ENCODE results near the gene MPV17L2.
"Not testable (repeated sequence)": the region's sequence is repeated elsewhere in the genome, so short reads cannot be mapped to it uniquely, and the experiment has no call there.

The MPV17L2 gene

DNA sequence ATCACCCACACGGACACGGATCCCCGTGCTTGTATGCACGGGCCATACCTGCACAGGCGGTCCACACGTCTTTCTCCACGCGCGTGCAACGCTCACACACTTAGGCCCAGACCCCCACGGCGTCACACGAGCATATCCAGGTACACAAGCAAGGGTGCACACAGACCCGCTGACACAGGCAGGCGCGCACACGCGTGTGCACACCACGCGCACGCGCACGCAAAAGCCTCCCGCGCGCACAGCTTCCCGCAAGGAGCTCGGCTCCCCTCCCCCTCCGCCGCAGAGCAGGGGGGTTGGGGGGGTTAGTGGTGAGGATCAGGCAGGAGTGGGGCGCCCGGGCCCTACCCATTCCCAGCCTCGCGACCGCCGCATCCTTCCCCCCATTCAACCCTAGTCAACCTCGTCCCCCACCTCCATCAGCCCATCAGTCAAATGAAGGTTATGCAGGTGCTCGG, 10.4 kb downstream of the MPV17L2 start:
- no peak for TF ChIP-seq CTCF (IDR thresholded peaks at IDR 0.05; ENCODE audit: borderline replicate concordance, control extremely low read depth, extremely low read depth, insufficient read depth, missing control alignments)
- DNase-seq (ENCODE audit: low spot score), result no peak
- in situ Hi-C loops (cut with MboI; ENCODE audit: low sequenced_read_pairs, unreplicated experiment), result no loop called here

GRCh38 chr19:18203863-18204393, 10.9 kb downstream of the MPV17L2 start, which contains the start of gene RAB3A:
TSS of gene RAB3A (minus strand) at chr19:18204042. CDS start at chr19:18202740, 1,302 bp downstream.
- in situ Hi-C loops (cut with MboI; ENCODE audit: low sequenced_read_pairs, unreplicated experiment), result no loop called here
- no peak for TF ChIP-seq CTCF (IDR thresholded peaks at IDR 0.05; ENCODE audit: borderline replicate concordance, control extremely low read depth, extremely low read depth, insufficient read depth, missing control alignments)
- DNase-seq (ENCODE audit: low spot score), result peak; percentile 99

- TF ChIP-seq CTCF (IDR thresholded peaks at IDR 0.05; ENCODE audit: borderline replicate concordance, control extremely low read depth, extremely low read depth, insufficient read depth, missing control alignments), result no peak
- in situ Hi-C loops (cut with MboI; ENCODE audit: low sequenced_read_pairs, unreplicated experiment), result no loop called here
- no peak for DNase-seq (ENCODE audit: low spot score)
Observed at GRCh38 chr19:18204394-18205199, 11.6 kb downstream of the MPV17L2 start.

DNA sequence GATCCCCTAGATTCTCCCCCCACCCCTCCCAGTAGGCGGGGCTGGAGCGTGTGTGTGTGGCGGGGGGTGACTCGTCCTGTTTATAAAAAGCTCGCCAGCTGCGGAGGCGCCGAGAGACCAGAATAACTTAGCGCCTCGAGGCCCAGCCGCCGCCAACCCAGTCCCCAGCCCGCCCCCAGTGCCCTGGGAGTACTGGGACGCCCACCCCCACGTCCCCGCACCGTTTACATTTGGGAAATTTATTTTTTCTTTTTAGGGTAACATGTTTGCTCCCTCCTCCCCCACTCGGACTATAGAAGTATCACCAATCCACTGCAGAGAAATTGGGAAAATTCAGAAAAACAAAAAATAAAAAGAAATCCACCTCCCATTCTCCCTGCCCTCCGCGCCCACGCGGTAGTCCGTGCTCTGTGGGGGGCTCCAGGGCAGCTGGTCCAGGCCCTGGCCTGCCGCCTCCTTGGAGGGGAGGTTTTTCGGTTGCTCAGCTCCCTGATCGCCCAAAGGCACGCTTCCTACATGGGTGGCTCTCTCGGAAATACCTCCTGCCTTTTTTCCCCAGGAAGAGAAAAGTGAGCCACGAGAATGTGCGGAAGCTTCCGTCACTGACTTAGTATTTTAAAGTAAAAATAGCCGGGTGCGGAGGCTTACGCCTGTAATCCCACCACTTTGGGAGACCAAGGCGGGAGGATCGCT, 12.3 kb downstream of the MPV17L2 start:
- DNase-seq (ENCODE audit: low spot score), result peak; percentile 82
- no peak for TF ChIP-seq CTCF (IDR thresholded peaks at IDR 0.05; ENCODE audit: borderline replicate concordance, control extremely low read depth, extremely low read depth, insufficient read depth, missing control alignments)
- in situ Hi-C loops (cut with MboI; ENCODE audit: low sequenced_read_pairs, unreplicated experiment), result no loop called here

DNA sequence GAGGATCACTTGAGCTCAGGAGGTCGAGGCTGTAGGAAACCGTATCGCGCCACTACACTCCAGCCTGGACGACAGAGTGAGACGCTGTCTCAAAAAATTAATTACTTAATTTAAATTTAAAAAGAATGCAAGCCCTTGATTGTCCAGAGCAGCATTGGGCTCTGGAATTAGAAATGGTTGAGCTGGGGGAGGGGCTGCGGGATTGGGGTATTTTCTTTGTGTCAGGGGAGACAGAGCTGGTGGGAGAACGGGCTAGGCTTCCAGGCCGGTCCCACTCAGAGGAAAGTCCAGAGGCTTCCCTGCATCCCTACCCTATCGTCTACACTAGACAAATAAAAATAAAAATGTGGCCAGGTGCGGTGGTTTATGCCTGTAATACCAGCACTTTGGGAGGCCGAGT, 13.0 kb downstream of the MPV17L2 start:
- TF ChIP-seq CTCF (IDR thresholded peaks at IDR 0.05; ENCODE audit: borderline replicate concordance, control extremely low read depth, extremely low read depth, insufficient read depth, missing control alignments), result no peak
- in situ Hi-C loops (cut with MboI; ENCODE audit: low sequenced_read_pairs, unreplicated experiment), result no loop called here
- no peak for DNase-seq (ENCODE audit: low spot score)

DNA sequence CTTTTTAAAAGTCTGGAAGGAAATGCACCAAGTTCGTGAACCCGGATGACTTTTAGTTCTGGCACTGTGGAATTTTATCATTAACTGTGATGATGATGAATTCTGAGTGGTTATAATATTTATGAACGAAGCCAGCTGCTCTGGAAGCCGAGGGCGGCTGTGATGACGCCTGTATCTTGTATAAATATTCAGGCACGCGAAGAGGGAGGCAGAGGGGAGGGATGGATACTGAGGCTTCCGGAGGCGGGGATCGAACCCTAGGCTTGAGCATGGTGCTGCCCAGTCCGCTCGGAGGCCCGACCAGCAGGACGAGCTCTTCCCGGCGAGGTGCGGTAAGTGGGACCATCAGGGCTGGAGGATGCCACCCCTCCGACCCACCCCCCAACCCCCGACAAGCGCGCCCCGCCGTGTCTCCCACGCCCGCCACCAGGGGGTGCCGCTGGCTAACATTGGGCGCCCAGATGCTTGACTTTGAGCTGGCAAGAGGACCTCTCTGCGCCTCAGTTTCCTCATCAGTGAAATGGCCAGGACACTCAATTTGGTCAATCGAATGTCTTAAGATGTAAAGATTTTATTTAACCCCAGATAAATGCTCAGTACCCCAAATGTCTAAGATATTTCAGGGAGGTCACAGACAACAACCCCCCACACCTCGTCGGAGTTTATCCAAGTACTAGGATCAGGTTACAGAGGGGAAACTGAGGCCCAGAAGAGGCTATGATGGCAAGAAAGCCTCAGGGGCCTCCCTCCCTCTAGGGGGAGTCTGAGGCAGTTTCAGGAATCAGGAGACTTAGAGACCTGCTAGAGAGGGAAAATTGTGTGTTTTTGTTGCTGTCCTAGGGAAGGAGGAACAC, 15.3 kb downstream of the MPV17L2 start:
- in situ Hi-C loops (cut with MboI; ENCODE audit: low sequenced_read_pairs, unreplicated experiment), result no loop called here
- peak; percentile 52 for TF ChIP-seq CTCF (IDR thresholded peaks at IDR 0.05; ENCODE audit: borderline replicate concordance, control extremely low read depth, extremely low read depth, insufficient read depth, missing control alignments)
- DNase-seq (ENCODE audit: low spot score), result peak; percentile 74

DNA sequence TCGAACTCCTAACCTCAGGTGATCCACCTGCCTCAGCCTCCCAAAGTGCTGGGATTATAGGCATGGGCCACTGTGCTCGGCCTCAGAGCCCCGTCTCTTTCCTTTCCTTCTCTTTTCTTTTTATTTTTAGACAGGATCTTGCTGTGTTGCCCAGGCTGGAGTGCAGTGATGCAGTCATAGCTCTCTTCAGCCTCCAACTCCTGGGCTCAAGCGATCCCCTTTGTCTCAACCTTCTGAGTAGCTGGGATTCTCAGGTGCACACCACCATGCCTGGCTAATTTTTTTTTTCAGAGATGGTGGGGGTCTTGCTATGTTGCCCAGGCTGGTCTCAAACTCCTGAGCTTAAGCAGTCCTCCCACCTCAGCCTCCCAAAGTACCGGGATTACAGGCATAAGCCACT, 16.9 kb downstream of the MPV17L2 start:
- in situ Hi-C loops (cut with MboI; ENCODE audit: low sequenced_read_pairs, unreplicated experiment); DNase-seq (ENCODE audit: low spot score): not testable (repeated sequence)

Measured in GM13976 (cell line).